Activated T-helper 1 cell treated with Interleukin-2 at 50 U/mL for 16 hours (primary cell): ENCODE measurements around the gene ZBTB32.
A peak's percentile ranks its signal among the peaks of the same experiment; 100 is the strongest.

Experiments used
- DNase-seq: peaks from one replicate; pipeline ENCODE4 v3.0.0-alpha.2; 2020; ENCODE audit warnings: low read depth

Gene ZBTB32

GRCh38 chr19:35753634-35754369 is 49.4 kb downstream of the ZBTB32 start:
- no peak for DNase-seq

GRCh38 chr19:35754370-35755130 is 50.2 kb downstream of the ZBTB32 start:
- no peak for DNase-seq

- DNase-seq: no peak
Observed at GRCh38 chr19:35755131-35755549, 50.8 kb downstream of the ZBTB32 start.

GRCh38 chr19:35755550-35756376 is 51.4 kb downstream of the ZBTB32 start:
- peak; percentile 53 for DNase-seq

- DNase-seq: no peak
Observed at GRCh38 chr19:35756377-35757230, 52.2 kb downstream of the ZBTB32 start, which contains the start of gene HSPB6. TSS of gene HSPB6 (minus strand) at chr19:35757029. CDS start at chr19:35757008, 21 bp downstream.

- no peak for DNase-seq
Observed at GRCh38 chr19:35757231-35757748, 52.9 kb downstream of the ZBTB32 start.

GRCh38 chr19:35757749-35758608 is 53.6 kb downstream of the ZBTB32 start, which contains the start of gene PROSER3:
TSS of gene PROSER3 (plus strand) at chr19:35758176. CDS start at chr19:35758216, 40 bp downstream.
- DNase-seq: peak; percentile 98

GRCh38 chr19:35759697-35760096 is 55.3 kb downstream of the ZBTB32 start:
- no peak for DNase-seq

GRCh38 chr19:35760711-35761349 is 56.5 kb downstream of the ZBTB32 start:
- no peak for DNase-seq

- no peak for DNase-seq
Observed at GRCh38 chr19:35764432-35765315, 60.3 kb downstream of the ZBTB32 start.
